LoVo (cell line): Measurements from ENCODE around the gene ARHGAP1.

Source experiments
- DNase-seq: peaks from one replicate; pipeline ENCODE4 v3.0.0-alpha.2; 2016; ENCODE audit warnings: low spot score

Gene ARHGAP1

DNA sequence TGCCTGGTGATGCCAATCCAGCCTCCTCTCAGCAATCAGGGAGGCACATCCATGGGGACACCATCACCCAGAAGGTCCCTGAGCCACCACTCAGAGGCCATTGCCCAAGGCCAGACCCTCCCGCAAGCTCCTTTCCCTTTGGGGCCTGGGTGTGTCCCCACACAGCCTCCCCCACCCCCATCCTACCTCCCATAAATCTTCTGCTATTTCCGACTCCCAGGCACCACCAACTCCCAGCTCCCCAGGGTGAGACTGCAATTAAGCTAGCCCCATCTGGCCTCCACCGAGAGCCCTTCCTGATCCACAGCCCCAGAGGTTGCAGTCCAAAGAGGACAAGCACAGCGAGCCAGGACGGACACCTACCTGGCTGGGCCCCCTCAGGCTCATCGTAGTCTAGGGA is 6.3 kb downstream of the ARHGAP1 start:
- no peak for DNase-seq

DNA sequence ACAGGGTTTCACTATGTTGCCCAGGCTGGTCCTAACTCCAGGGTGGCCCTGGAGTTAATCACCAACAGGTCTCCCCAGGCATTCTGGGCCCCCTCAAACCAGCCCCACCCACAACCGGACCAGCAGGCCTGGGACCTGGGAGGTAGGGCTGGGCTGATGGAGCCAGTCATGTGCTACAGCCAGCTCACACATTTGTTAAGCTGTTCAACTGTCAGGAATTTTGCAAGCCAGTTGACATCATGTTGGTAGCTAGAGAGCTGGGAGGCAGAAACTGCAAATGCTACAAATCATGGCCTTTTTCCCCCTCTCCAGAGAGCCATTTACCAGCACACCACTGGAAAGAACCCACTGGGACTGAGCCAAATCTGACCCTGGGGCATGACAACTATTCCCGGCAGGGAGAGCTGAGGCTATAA is 6.8 kb downstream of the ARHGAP1 start:
- no peak for DNase-seq

DNA sequence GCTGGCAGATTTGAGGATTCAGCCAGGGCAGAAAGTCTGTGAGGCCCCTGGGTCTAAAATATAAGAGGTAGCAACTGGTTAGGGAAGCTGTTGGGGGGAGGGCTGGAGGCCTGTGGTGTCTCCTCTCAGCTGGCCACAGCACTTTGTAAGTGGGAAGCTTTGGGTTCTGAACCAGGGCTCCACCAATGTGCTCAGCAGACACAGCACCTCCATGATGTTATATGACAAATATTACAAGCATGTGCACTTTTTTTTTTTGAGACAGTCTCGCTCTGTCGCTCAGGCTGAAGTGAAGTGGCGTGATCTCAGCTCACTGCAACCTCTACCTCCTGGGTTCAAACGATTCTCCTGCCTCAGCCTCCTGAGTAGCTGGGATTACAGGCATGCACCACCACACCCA is 8.0 kb downstream of the ARHGAP1 start:
- no peak for DNase-seq

DNA sequence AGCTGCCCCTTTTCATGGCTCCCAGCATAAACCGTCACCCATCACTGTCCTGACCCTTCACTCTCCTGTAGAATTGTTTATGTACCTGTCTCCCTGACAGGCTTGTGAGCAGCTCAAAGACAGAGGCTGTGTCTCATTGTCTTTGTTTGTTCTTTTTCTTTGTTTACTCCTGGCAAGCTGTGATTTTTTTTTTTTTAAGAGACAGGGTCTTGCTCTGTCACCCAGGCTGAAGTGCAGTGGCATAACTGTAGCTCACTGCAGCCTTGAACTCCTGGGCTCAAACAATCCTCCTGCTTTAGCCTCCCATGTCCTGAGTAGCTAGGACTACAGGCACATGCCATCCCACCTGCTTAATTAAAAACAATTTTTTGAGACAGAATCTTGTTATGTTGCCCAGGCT is 9.7 kb downstream of the ARHGAP1 start:
- no peak for DNase-seq

DNA sequence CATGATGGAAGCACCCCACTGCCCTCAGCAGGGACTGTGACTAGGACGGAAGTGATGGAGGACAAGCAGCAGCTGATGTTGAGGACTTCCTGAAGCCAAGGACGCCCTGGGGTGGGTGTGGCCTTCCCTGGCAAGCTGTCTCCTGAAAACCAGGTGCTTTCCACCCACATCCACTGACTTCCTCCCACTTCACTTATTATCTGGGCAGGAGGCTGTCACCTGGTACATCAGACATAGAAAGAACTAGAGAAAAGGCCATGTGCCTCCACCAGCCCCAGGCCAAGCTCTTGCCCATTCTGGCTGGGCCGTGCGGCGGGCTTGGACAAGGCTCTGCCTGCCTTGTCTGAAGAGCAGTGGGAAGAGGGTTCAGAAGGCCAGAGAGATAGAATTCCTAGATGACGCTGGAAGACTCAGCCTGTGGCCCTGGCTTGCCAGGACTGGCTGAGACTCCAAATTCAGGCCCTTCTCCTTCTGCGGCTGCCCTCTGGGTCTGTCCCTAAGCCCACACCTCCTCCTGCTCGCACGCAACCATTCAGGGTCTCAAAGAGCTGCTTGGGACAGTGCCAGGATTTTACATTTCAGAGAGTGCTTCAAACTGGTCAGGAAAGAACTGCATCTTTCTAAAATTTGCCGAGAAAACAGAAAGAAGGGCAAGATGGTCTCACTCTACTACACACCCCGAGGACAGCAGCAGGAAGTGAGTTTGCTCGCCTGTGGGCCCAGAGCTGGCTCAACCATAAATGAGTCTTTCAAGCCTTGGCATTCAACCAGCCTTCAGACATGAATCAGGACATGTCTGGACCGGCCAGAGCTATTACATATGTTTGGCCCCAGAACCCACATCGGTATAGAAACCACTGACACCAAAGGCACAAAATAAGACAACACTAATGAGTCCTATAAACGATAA is 13.3 kb downstream of the ARHGAP1 start:
- no peak for DNase-seq

DNA sequence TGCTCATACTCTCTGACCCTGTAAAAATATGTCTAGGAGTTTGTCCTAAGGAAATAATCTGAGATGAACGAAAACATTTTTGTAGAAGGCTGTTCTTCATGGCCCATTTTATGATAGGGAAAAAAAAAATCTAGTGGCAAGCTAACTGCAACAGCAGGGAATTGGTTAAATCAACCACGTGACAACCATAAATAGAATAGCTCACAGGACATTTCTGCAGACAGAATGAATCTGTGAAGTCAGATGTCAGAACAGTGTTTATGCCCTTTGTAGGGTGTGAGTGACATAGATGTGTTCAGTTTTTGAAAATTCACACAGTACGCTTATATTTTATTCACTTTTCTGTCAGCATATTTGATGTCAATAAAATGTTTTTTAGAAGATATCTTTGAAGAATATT is 16.1 kb downstream of the ARHGAP1 start:
- DNase-seq, result no peak

DNA sequence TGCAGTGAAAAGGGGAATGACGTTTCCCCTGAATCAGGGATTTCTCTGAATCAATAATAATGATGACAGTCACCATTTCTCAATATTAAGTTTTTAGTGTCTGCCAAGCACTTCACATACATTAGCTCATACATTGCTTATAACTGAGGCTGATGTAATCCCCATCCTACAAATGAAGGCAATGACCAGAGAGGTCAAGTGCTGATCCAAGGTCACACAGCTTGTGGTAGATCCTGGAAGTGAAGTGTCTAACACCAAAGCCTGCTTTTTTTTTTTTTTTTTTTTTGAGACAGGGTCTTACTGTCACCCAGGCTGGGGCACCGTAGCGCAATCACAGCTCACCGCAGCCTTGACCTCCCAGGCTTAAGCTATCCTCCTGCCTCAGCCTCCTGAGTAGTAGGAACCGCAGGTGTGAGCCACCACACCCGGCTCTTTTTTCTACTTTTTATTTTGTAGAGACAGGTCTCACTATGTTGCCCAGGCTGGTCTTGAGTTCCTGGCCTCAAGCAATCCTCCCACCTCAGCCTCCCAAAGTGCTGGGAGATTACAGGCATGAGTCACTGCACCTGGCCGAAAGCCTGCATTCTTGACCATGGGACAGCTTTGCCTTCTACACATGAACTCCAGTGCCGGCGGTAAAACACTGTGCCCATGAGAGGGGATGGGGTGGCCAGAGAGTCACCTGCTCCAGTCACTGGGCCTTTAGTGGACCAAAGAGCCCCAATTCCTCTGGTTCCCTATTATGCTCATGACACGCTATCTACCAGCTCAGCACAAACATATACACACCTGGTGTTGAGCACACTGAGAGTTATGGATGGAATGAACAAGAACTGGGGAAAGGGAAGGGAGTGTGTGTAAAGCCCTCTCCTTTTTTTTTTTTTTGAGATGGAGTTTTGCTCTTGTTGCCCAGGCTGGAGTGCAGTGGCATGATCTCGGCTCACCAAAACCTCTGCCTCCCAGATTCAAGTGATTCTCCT is 17.4 kb downstream of the ARHGAP1 start:
- no peak for DNase-seq

DNA sequence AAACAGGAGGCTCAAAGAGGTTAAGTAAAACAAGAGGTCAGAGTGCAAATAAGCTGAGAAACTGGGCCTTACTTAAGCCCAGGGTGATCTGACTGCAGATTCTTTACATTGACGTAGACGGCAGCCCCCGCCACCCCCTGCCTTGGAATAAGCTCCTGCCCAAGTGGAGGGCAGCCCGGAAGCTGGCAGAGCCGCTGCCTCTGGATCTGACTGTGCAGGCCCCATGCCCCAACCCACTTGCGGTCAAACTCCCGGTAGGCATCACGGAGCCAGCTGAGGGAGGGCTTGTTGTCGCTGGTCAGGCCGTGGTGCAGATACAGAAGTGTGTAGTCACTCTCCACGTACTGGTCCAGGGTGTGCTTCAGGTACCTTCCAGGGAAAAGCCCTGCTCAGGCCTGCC is 18.6 kb downstream of the ARHGAP1 start:
- no peak for DNase-seq

DNA sequence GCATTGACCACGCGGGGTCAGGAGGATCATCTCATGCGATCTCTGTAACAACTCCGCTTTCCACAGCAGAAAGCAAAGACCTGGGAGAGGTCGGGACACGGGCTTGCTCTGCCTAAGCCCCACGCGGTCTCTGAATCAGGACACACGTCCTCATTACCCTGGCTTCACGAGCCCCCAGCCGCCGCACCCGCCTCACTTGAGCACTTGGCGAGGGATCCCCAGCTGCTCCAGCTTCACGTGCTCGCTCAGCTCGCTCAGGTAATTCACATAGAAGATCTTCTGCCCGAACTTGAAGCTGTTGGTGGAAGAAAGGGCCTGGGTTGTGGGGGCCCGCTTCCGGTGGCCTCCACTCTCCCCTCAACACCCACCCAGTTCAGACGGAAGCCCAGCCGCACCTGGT is 19.6 kb downstream of the ARHGAP1 start:
- DNase-seq, result no peak

DNA sequence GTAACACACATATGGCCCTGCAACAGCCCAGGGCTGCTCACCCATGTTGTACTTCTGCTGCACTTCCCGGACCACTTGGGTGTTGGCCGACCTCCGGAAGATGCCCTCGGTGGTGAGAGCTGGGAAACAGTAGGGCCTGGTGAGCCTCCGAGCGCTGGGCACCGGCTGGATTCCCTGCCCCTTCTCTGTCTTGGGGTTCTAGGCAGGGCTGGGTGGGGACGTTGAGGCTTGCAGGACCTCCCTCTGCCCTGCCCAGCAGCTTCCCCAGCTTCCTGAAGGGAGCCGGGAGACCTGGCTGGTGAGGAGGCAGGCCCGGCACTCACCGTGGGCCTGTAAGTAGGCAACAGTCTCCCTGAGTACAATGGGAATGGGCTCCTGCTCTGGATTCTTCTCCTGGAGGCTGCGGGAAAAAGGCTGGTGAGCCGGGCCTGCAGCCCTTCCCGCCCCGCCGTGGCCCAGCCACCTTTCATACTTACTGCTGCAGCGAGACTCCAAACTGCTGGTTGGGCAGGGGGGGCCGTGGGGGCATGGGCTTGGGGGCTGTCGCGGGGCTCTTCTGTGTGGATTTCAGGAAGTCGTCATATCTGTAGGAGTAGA is 20.2 kb downstream of the ARHGAP1 start:
- no peak for DNase-seq

DNA sequence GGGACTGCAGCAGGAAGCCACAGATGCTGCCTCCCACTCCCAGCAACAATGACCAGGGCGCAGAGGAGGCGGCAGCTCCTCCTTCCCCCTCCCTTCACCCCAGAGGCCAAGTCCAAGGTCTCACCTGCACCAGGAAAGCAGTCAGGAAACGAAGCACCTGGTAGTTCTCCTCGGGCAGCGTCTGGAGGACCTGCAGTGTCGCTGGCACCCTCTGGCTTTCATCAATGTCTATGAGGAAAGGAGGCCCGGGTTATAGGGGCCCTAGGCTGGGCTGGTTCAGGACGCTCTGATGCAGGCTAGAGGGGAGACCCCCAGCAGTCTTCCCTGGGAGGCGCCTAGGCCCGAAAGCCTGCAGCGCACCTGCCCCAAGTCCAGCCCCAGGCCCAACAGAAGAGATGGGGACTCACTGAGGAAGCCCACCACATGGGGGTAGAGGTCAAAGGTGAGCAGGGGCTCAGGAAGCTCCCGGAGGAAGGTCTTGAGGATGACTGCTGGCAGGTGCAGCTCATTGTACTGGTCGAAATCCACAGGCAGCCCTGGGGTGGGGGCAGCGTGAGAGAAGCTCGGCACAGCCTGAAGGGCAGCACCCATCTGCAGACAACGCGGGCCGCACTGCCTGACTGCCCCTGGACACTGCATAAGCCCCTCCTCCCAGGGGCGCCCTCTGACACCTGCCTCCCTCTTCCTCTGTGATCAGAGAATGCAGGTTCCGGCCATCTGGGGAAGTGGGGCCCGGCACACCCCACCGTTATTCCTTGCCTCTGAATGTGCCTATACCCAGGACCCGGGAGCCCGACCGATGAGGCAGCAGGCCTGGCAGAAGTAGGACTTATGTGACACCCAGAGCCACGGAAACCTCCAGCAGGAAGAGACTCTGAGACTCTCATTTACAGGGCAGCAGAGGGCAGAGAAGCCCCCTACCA is 20.9 kb downstream of the ARHGAP1 start:
- DNase-seq, result no peak

DNA sequence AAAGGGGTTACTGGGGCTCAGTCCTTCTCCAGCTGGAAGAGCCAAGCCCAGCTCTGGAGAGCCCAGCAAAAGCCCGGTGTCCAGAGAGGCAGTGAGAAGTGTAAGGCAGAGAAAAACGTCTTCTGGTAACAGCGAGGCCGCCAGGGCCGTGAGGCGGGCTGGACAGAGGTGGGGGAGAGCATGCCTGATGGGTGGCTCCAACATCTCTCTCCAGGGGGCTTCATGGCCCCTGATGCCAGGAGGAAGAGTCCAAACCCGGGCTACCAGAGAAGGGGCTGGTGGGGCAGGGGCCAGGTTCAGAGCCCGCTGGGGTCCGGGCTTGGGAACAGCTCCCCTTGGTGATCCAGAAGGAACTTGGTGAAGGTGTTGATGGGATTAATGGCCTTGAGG is 21.7 kb downstream of the ARHGAP1 start:
- DNase-seq, result no peak

DNA sequence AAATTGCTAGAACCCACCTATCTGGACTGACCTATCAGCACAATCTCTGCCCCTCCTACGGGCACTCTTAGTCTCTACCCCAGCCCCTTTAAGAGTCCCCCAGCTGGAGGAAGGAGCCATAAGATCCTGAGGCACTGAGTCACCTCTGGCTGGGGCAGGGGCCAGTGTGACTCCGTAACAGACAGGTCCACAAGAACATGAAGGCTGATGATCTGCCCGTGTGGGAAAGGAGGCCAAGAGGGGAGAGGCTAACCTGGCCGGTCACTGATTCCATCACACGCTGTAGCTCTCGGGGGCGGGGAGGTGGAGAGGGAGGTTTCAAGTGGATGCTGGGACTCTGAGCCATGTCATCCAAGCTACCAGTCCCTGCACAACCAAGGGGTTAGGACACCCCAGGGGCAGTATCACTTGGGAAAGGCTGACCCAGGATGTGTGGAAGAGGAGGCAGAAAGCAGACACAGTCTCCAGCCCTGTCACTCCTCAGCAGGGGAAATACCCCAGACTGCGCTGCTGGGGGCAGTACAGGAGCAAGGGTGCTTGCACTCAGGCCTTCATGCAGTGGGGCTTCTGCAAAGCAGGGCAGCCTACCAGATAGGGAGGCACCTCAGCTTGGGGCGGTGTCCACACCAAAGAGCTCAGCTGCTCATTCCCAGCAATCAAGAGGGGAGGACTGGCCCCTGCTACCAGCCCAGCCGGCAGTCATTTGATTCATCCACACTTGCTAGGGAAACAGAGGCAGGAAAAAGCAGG is 22.3 kb downstream of the ARHGAP1 start:
- DNase-seq, result no peak

DNA sequence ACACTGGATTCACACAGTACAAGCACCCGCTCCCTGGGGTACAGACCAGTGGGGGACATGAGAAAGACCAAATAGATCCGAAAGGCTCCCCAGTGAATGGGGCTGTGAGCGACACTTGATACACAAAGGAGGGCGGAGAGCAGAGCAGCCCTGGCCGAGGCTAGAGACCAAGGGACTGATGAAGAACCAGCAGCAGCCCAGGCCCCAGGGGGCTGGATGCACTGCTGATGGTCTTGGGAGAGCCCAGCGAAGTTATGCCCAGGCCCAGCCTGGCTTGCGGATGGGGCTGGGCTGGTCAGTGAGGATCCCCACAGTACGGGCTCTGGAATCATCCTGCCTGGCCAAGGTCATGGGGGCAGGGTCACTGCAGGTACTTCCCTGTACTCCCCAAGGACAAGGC is 23.2 kb downstream of the ARHGAP1 start:
- DNase-seq, result no peak

DNA sequence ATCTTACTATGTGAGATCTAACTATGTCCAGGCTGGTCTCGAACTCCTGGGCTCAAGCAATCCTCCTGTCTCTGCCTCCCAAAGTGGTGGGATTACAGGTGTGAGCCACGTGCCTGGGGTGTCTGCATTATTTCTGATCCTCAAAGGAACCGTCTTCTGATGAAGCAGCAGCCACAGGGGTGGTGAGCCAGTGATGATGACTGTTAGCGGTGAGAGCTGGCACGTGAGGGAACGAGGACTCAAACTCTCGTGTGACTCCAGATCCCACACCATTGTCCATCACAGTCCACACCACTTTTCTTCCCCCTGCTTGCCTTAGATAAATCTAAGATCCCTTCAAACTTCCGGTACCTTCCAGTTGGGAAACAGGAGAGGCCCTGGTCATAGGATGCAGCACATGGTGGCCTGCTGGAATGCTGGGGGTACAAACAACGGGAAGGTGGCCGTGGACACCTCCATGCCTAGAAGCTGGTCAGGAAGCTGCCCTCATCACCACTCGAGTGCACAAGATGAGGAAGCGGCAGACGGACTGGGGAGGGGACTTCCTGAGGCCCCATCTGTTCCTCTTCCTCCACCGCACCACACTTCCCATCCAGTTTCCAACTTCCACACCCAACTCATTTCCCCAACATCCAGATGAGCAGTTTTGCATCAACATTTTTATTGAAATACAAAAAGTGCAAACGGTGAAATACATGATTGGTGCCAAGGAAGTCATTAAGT is 23.8 kb downstream of the ARHGAP1 start:
- DNase-seq, result no peak

DNA sequence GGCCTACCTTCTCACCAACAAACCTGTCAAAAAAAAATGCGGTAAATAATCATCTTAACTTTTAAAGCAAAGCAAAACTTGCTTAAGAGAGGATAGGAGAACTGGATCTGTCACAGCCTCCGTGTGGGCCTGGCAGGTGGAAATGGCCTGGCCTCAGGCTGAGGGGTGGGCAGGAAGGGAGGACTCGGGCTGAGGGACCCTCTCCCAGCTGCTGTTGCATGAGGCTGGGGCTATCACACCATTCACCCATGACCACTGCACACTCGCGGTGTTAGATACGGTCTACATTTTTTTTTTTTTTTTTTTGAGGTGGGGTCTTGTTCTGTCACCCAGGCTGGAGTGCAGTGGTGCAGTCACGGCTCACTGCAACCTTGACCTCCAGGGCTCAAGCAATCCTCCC is 24.5 kb downstream of the ARHGAP1 start:
- no peak for DNase-seq

DNA sequence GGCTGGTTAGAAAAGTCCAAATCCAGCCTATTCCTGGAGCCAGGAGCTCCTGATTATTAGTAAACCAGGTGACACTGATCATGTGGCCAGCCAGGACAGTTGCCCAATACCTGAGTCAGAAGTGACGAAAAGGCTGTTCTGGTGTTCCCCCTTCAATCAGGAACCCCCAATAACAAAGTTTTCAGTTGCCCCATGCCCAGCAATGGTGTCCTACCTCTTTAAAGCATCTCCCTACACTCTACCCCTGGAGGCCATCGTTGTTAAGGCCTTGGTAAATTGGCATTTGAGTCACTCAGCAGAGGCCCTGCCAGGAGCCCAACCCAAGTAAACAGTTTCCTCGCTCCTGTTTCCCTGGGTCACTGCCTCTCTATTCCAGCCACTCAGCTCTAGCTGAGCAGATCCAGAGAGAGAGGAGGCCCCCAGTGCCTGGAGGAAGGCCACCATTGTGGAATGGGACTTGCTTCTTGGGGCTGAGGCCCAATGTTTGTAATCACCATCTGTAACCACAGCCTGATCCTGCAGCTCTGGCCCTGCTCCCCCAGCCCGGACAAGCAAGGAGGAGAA is 25.0 kb downstream of the ARHGAP1 start:
- DNase-seq, result no peak

DNA sequence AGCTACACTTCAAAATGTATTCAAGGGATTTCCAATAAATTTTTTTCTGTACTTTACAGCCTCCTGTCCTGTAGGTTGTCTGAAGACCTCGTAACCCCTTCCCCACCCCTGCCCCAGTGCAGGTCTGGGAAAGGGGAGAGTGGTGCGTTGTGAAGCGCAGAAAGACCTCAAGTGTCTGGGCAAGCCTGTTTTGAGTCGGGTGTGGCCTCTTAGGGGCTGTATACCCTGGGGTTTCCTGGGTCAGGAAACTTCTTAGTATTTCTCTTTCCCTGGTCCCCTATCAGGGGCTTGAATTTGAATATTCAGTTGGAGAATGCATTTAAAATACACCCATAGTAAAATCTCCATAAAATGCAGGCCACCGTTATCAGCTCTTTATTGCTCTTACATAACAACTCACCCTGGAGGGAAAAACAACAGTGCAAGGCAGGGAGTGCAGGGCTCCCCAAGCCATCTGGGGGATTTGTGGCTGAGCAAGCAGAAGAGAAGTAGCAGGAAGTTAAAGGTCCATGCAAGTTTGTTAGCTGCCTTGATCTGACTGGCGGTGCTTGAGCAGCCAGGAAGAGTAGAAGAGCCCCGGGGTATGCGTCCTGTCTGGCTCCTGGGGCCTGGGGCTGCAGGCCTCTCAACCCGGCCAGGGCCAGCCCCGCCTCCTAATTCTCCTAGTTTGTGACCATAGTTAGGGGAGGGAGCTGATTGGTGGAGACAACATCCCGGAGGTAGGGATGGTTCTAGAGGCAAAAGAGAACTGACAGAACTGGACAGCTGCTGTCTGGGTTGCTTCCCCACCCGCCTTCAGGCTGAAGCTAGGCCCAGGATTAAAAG is 25.7 kb downstream of the ARHGAP1 start:
- no peak for DNase-seq
